BLaER1 treated with 17β-estradiol and CSF1 and Interleukin-3, amounts not matched to agents 10 nM and 100 nM (cell line): ENCODE measurements around the gene MRPL46.

Experiments
- H3K27ac ChIP-seq, 11 experiments: shearing (Covaris generic); formaldehyde crosslinking; 2 replicates each; pipeline ENCODE4 v1.8.1; 2022
- H3K27me3 ChIP-seq, 11 experiments: shearing (Covaris generic); formaldehyde crosslinking; 2 replicates each; pipeline ENCODE4 v1.8.1; 2022
- H3K36me3 ChIP-seq, 11 experiments: shearing (Covaris generic); formaldehyde crosslinking; 2 replicates each; pipeline ENCODE4 v1.8.1; 2022
- H3K4me1 ChIP-seq, 10 experiments: shearing (Covaris generic); formaldehyde crosslinking; 2 replicates each; pipeline ENCODE4 v1.8.1; 2022
- H3K4me2 ChIP-seq, 11 experiments: shearing (Covaris generic); formaldehyde crosslinking; 2 replicates each; pipeline ENCODE4 v1.8.1; 2022
- H3K4me3 ChIP-seq, 10 experiments: shearing (Covaris generic); formaldehyde crosslinking; 2 replicates each; pipeline ENCODE4 v1.8.1; 2022
- H3K9ac ChIP-seq, 11 experiments: shearing (Covaris generic); formaldehyde crosslinking; 2 replicates each; pipeline ENCODE4 v1.8.1; 2022
- H3K9me3 ChIP-seq, 11 experiments: shearing (Covaris generic); formaldehyde crosslinking; replicated peaks in 1 of 11; 2 replicates each; pipeline ENCODE4 v1.8.1; 2022
- H4K20me1 ChIP-seq, 11 experiments: shearing (Covaris generic); formaldehyde crosslinking; 2 replicates each; pipeline ENCODE4 v1.8.1; 2022
- Cebpa-rat ChIP-seq, 11 experiments: shearing (Covaris generic); IDR thresholded peaks; 2 replicates each; pipeline ENCODE4 v1.8.1; 2022

The MRPL46 gene

GRCh38 chr15:88426304-88426703 lies 40.9 kb downstream of the MRPL46 start:
- Histone ChIP-seq H3K9ac (no peak overlapping the region), H3K36me3 (no peaks in the 10 kb centered on the region), H3K4me2 (no peak overlapping the region), H3K4me1 (no peaks in the 10 kb centered on the region), H3K4me3 (no peak overlapping the region), H4K20me1 (no peaks in the 10 kb centered on the region), H3K9me3 (no peaks in the 10 kb centered on the region), H3K27me3 (no peaks in the 10 kb centered on the region; a peak in 1 of 22 replicates), H3K27ac (no peak overlapping the region)
- TF ChIP-seq Cebpa-rat (IDR thresholded peaks at IDR 0.05) = no peak

GRCh38 chr15:88423331-88423730 lies 43.9 kb downstream of the MRPL46 start:
- H3K36me3 ChIP-seq = no peaks in the 10 kb centered on the region
- no peaks in the 10 kb centered on the region for H3K9me3 ChIP-seq
- H3K9ac ChIP-seq = no peak overlapping the region
- H3K4me2 ChIP-seq = no peak overlapping the region
- no peak for TF ChIP-seq Cebpa-rat (IDR thresholded peaks at IDR 0.05)
- H3K4me1 ChIP-seq = no peaks in the 10 kb centered on the region
- no peaks in the 10 kb centered on the region for H4K20me1 ChIP-seq
- H3K4me3 ChIP-seq = no peak overlapping the region
- no peaks in the 10 kb centered on the region; a peak in 1 of 22 replicates for H3K27me3 ChIP-seq
- no peak overlapping the region for H3K27ac ChIP-seq

GRCh38 chr15:88419830-88420229 lies 47.4 kb downstream of the MRPL46 start:
- no peaks in the 10 kb centered on the region for H3K36me3 ChIP-seq
- no peaks in the 10 kb centered on the region for H3K9me3 ChIP-seq
- no peak for TF ChIP-seq Cebpa-rat (IDR thresholded peaks at IDR 0.05)
- no peak overlapping the region for H3K4me2 ChIP-seq
- no peak overlapping the region for H3K4me3 ChIP-seq
- no peaks in the 10 kb centered on the region for H4K20me1 ChIP-seq
- no peaks in the 10 kb centered on the region for H3K4me1 ChIP-seq
- H3K27me3 ChIP-seq = no peaks in the 10 kb centered on the region
- no peak overlapping the region for H3K27ac ChIP-seq
- H3K9ac ChIP-seq = no peak overlapping the region
